Tibial nerve (tissue), 4 donors: ENCODE results near the gene PPP1R2B.

Source experiments
- CTCF ChIP-seq, 5 experiments: fragments of 200-600 bp in 3 of 5; fragments of 450-650 bp in 2 of 5; sonication (generic) in 3 of 5; IDR thresholded peaks; one replicate each; pipeline ENCODE4 v1.5.1; 2016 to 2019; ENCODE audit warnings: antibody characterized with exemption in 5 of 5, mild to moderate bottlenecking in 3 of 5, moderate library complexity in 2 of 5
- EP300 ChIP-seq, 2 donors: sonication (generic); formaldehyde crosslinking; IDR thresholded peaks; one replicate each; pipeline ENCODE4 v1.6.1; 2017; ENCODE audit warnings: antibody characterized with exemption in 2 of 2, mild to moderate bottlenecking in 1 of 2
- POLR2A ChIP-seq, 2 donors: fragments of 450-650 bp; IDR thresholded peaks; one replicate each; pipeline ENCODE4 v1.6.1; 2017; ENCODE audit warnings: antibody characterized with exemption in 2 of 2, mild to moderate bottlenecking in 2 of 2, moderate library complexity in 2 of 2

GRCh38 chr5:156846914-156847313, 3.2 kb upstream of the PPP1R2B start:
- no peak for TF ChIP-seq CTCF (IDR thresholded peaks at IDR 0.05)
- no peak for TF ChIP-seq POLR2A (IDR thresholded peaks at IDR 0.05)
- TF ChIP-seq EP300 (IDR thresholded peaks at IDR 0.05) = no peak
